ENCODE results near the gene RAB4A. TPM values are rescaled to one million over a fixed set of nuclear protein-coding genes. Genes with fewer than 3 reads are reported as not detected.

The RAB4A gene
- total RNA-seq, 4 donors from 2014 or later: 44.9 to 73.6 (median 60.2) TPM

DNA sequence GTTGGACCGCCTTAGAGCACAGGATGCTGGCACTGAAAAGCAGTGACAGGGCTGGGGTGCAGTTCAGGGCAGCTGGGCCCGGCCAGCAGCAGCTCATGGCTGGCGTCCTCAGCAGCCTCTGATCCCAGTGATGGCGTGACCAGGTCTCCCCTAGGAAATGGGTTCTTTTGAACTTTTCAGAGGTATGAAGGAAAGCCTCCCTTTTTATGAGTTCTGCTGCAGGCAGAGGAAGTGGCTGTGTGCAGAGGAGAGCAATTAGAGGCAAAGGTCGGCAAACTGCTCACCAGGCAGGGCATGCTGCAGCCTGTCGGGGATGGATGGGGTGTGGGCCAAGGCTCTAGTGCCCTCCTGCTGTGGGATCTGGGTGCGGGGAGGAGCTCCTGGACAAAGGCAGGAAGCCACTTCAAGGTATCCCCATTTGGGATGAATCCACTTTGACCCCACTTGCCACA lies 45.6 kb upstream of the RAB4A start:
- Histone ChIP-seq H3K27me3 (no peaks in the 10 kb centered on the region), H3K36me3 (no peaks in the 10 kb centered on the region), H3K9me3 (no peaks in the 10 kb centered on the region), H3K4me1 (peaks cover 44 to 58% of the 10 kb centered on the region in 2 donors), H3K4me3 (replicated peaks in 1 of 3) (no peak overlapping the region), H3K27ac (no peak overlapping the region)
- no peak for TF ChIP-seq CTCF (IDR thresholded peaks at IDR 0.05)
- no peak for TF ChIP-seq POLR2A (IDR thresholded peaks at IDR 0.05)
- 89 to 96% methylated on average over 7 of the region's 7 CpGs for whole genome bisulfite sequencing, 2 donors
- intact Hi-C loops (cut with DNase I): loop anchor here (10.0 kb wide), 1 partner anchor 491 kb away; the partner anchor contains the start of gene RHOU
- DNase-seq: no peak

DNA sequence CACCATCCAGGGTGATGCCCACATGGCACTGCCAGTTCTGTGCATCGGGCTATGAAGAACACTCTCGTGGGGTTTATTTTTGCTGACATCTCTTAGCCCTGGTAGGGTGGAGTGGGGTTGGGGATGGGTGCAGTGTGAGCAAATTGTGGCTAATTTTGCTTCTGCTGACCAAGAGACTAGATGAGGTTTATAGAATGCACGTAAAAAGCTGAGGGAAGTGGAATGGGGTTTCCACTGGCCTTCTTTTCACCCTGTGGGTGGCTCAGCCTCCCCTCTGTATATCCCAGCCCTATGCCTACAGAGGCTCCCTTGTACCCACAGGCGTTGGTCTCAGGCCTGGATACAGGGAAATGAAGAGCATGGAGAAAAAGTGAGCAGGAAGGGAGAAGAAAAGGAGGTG lies 44.1 kb upstream of the RAB4A start:
- H3K27ac ChIP-seq: peak overlapping the region in 2 of 3 donors; percentile 28 to 43
- DNase-seq: no peak
- H3K36me3 ChIP-seq: no peaks in the 10 kb centered on the region
- peaks cover 40 to 59% of the 10 kb centered on the region in 2 donors for H3K4me1 ChIP-seq
- H3K9me3 ChIP-seq: no peaks in the 10 kb centered on the region
- intact Hi-C loops (cut with DNase I): loop anchor here (10.0 kb wide), 1 partner anchor 492 kb away; the partner anchor contains the start of gene RHOU
- no peaks in the 10 kb centered on the region for H3K27me3 ChIP-seq
- no peak overlapping the region for H3K4me3 ChIP-seq (replicated peaks in 1 of 3)
- TF ChIP-seq POLR2A (IDR thresholded peaks at IDR 0.05) (no peak), CTCF (IDR thresholded peaks at IDR 0.05) (no peak)
- 70 to 81% methylated on average over 4 of the region's 4 CpGs for WGBS, 2 donors

DNA sequence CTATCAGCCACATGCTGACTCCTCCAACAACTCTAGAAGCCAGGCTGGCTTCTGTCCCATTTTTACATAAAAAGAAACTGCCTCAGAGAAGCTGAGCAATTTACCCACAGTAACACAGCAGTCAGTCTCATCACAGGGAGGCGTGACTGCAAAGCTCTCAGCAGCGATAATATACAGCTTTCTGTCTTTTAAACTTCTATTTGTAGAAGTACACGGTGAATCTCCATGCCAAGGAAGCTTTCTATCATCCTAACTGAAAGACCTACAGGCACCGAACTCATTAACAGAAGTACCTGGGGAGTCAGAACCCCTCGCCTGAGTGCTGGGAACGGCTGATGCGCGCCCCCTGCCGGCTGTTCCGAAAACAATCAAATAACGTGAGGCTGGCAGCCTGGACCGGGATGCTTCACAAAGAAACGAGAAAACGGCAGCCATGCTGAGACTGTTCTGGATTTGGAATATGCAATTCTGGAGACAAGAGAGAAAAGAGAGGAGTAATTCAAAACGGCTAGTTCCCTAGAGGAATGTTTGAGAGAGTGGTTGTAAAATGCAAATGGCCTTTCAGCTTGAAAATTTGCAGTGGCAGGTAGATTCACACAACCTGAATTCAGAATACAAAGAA lies 43.5 kb upstream of the RAB4A start:
- no peak for TF ChIP-seq POLR2A (IDR thresholded peaks at IDR 0.05)
- TF ChIP-seq CTCF (IDR thresholded peaks at IDR 0.05): peak; percentile 82 to 93 (median 88)
- H3K36me3 ChIP-seq: no peaks in the 10 kb centered on the region
- no peak overlapping the region for H3K4me3 ChIP-seq (replicated peaks in 1 of 3)
- H3K4me1 ChIP-seq: peaks cover 36 to 53% of the 10 kb centered on the region in 2 donors
- no peaks in the 10 kb centered on the region for H3K9me3 ChIP-seq
- 10% methylated on average over 15 of the region's 15 CpGs for WGBS, 2 donors
- intact Hi-C loops (cut with DNase I): loop anchor here (10.0 kb wide), 1 partner anchor 493 kb away; the partner anchor contains the start of gene RHOU
- peak; percentile 78 to 88 for DNase-seq
- H3K27ac ChIP-seq: peak overlapping the region in 2 of 3 donors; percentile 43 to 95
- no peaks in the 10 kb centered on the region for H3K27me3 ChIP-seq

DNA sequence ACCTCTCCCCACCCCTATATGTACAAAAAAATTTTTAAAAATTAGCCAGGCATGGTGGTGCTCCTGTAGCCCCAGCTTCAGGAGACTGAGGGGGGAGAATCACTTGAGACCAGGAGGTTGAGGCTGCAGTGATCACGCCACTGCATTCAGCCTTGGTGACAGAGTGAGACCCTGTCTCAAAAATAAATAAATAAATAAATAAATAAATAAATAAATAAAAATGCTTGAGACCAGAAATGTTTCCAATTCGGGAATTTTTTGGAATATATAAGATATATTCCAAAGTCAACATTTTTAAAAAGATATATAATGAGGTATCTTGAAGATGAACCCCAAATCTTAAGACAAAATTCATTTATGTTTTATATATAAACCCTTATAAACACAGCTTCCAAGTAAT lies 42.4 kb upstream of the RAB4A start:
- Histone ChIP-seq H3K9me3 (no peaks in the 10 kb centered on the region), H3K36me3 (no peaks in the 10 kb centered on the region), H3K27me3 (no peaks in the 10 kb centered on the region), H3K4me1 (peaks cover 27 to 42% of the 10 kb centered on the region in 2 donors), H3K4me3 (replicated peaks in 1 of 3) (no peak overlapping the region), H3K27ac (peak overlapping the region in 2 of 3 donors; percentile 86 to 95)
- no peak for TF ChIP-seq POLR2A (IDR thresholded peaks at IDR 0.05)
- no peak for TF ChIP-seq CTCF (IDR thresholded peaks at IDR 0.05)
- no peak for DNase-seq
- WGBS, 2 donors: 88 to 98% methylated on average over 2 of the region's 2 CpGs
- intact Hi-C loops (cut with DNase I): loop anchor here (10.0 kb wide), 1 partner anchor 494 kb away; the partner anchor contains the start of gene RHOU

GRCh38 chr1:229229137-229229720 lies 41.7 kb upstream of the RAB4A start:
- peak overlapping the region; percentile 77 to 95 (median 86) for H3K27ac ChIP-seq
- TF ChIP-seq POLR2A (IDR thresholded peaks at IDR 0.05): no peak
- TF ChIP-seq CTCF (IDR thresholded peaks at IDR 0.05): no peak
- no peaks in the 10 kb centered on the region for H3K36me3 ChIP-seq
- no peaks in the 10 kb centered on the region for H3K9me3 ChIP-seq
- H3K4me1 ChIP-seq: peaks cover 23 to 37% of the 10 kb centered on the region in 2 donors
- H3K27me3 ChIP-seq: no peaks in the 10 kb centered on the region
- WGBS, 2 donors: 9 to 29% methylated on average over 7 of the region's 7 CpGs
- intact Hi-C loops (cut with DNase I): loop anchor here (10.0 kb wide), 1 partner anchor 494 kb away; the partner anchor contains the start of gene RHOU
- DNase-seq: peak; percentile 13 to 53
- H3K4me3 ChIP-seq (replicated peaks in 1 of 3): no peak overlapping the region

Data from thyroid gland (tissue), 4 donors.